Heart left ventricle (tissue), 16 donors: ENCODE data around the gene MYO1H. TPM values are rescaled to one million over a fixed set of nuclear protein-coding genes. Genes with fewer than 3 reads are reported as not detected.
A peak's percentile ranks its signal among the peaks of the same experiment; 100 is the strongest.

ENCODE experiments used
- ATAC-seq, 4 donors: fragments of 200-7000 bp; cut with Tn5 transposase; one replicate each; pipeline ENCODE4 v1.9.1; 2020 to 2022; ENCODE audit warnings: moderate library complexity in 4 of 4, mild to moderate bottlenecking in 3 of 4, moderate number of reproducible peaks in 1 of 4
- DNase-seq, 5 donors: peaks; one replicate each; pipeline ENCODE4 v3.0.0-alpha.2; 2020
- H3K27ac ChIP-seq, 12 donors: fragments of 200-600 bp; sonication (generic) in 4 of 12; one replicate each; pipeline versions ENCODE4 v1.5.0 to v1.8.0; 2016 to 2022; ENCODE audit warnings: mild to moderate bottlenecking in 2 of 12
- H3K27me3 ChIP-seq, 9 donors: fragments of 200-600 bp; sonication (generic) in 2 of 9; one replicate each; pipeline versions ENCODE4 v1.5.1 to v1.8.0; 2016 to 2022; ENCODE audit warnings: mild to moderate bottlenecking in 3 of 9
- H3K36me3 ChIP-seq, 9 donors: fragments of 200-600 bp; sonication (generic) in 2 of 9; one replicate each; pipeline versions ENCODE4 v1.5.0 to v1.8.0; 2018 to 2022; ENCODE audit warnings: mild to moderate bottlenecking in 2 of 9
- H3K4me1 ChIP-seq, 12 donors: fragments of 200-600 bp; sonication (generic) in 4 of 12; one replicate each; pipeline versions ENCODE4 v1.5.0 to v1.8.0; 2016 to 2022; ENCODE audit warnings: mild to moderate bottlenecking in 3 of 12
- H3K4me3 ChIP-seq, 12 donors: fragments of 200-600 bp; sonication (generic) in 4 of 12; one replicate each; pipeline versions ENCODE4 v1.5.0 to v1.8.0; 2017 to 2022; ENCODE audit warnings: mild to moderate bottlenecking in 9 of 12, moderate library complexity in 4 of 12
- H3K9me3 ChIP-seq, 12 donors: fragments of 200-600 bp; sonication (generic) in 4 of 12; one replicate each; pipeline versions ENCODE4 v1.5.0 to v1.8.0; 2016 to 2022; ENCODE audit warnings: mild to moderate bottlenecking in 1 of 12
- POLR2A ChIP-seq, 2 donors: fragments of 450-650 bp; IDR thresholded peaks; one replicate each; pipeline ENCODE4 v1.6.1; 2017; ENCODE audit warnings: antibody characterized with exemption in 2 of 2, mild to moderate bottlenecking in 2 of 2, moderate library complexity in 2 of 2
- WGBS, 4 donors: extraction: QIAGEN DNeasy Blood & Tissue Kit in 2 of 4; methylation state at CpG; one replicate each; pipeline versions ENCODE4 v1.1.5 to v1.1.7; 2013 to 2018; 5-methylcytosine and 5-hydroxymethylcytosine counted together
- intact Hi-C, 10 donors: fragments of 100-400 bp; cut with DNase I; formaldehyde crosslinking; loops; one replicate each; pipeline versions ENCODE4 v1.11.1 to v1.14.2; 2022
- polyA plus RNA-seq, 2 donors: library from polyadenylated mRNA; stranded (reverse); fragments of 200-250 nt; gene quantifications; one replicate each; pipeline ENCODE4 v1.2.3, GENCODE V29; 2013
- total RNA-seq, 9 donors: library from RNA; depleted of rRNA in 2 of 9; stranded (reverse); fragments of >200 nt in 2 of 9; fragmentation: NEBNext Ultra II Directional in 3 of 9; extraction: Animal tissue kit (Norgen Biotek cat#: 25700) in 3 of 9; gene quantifications; one replicate each; pipeline versions ENCODE4 v1.1.0 to v1.2.4, GENCODE V29; 2016 to 2023
- TF ChIP-seq, protein P1 (sequence below), 12 donors: fragments of 200-600 bp; sonication (generic) in 4 of 12; IDR thresholded peaks; one replicate each; pipeline versions ENCODE4 v1.5.0 to v1.8.0; 2018 to 2022; ENCODE audit warnings: antibody characterized with exemption in 12 of 12, mild to moderate bottlenecking in 5 of 12
- donor health status: ischemic (EF 13 %, LVEDD 7.1; RV severe dilation, severe dysfunction).
- donor health status: healthy with polysubstance abuse.
- donor health status: DM: no; HTN: yes; CAD: no.
- donor health status: DM: no; HTN: no; CAD: no.
- donor health status: ischemic (EF 25% LVEDD 6.9; RV normal size, moderate dysfunction).
- donor health status: ischemic (EF 25% LVEDD 5.7; RV mildly dilated, moderate dysfunction).
- donor health status: healthy.
- donor health status: DM: yes; HTN: yes; CAD: no.
- donor health status: ischemic (EF 35%, LVEDD 5.7; RV mildly dilated, moderate dysfunction).
- donor health status: nonischemic (EF 11% LVEDD 7.7; RV severe dilation, severe dysfunction).
- donor health status: DM: yes; HTN: yes; CAD: no.
- donor health status: PGD.
- donor health status: ischemic (EF 29% LVEDD 5.4; RV normal size, mild dysfunction).
- donor health status: nonischemic (EF 23%, LVEDD 6.1; RV moderate dilation, normal function).

Gene MYO1H
- total and polyA plus RNA-seq, 11 donors = 0.04 to 1.00 (median 0.22) TPM; not detected in 3

DNA sequence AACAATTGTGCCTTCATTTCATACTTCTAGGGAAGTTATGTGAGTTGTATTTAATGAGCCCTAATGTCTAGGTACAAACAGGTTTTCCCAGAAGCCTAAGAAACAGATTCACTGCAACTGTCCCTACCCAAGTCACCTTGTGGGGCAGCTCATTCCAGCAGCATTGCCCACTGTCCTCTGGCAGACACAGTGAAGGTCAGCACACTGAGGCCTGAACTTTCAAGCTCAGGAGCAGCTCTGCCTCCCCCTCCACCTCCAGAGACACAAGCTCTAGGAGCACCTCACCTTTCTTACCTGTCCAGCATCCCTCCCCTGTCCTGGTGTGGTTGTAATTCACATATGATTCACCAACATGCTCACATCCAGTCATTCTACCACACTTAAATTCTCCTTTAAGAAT lies 145.4 kb downstream of the MYO1H start:
- Histone ChIP-seq H3K4me1 (no peaks in the 10 kb centered on the region), H3K9me3 (no peaks in the 10 kb centered on the region), H3K27ac (no peak overlapping the region), H3K4me3 (no peak overlapping the region), H3K36me3 (peaks cover 0 to 100% (median 94%) of the 10 kb centered on the region in 9 donors), H3K27me3 (no peaks in the 10 kb centered on the region)
- ATAC-seq (peak in 3 of 4 donors; percentile 41 to 76 (median 75)), DNase-seq (peak in 1 of 5 donors; percentile 45)
- TF ChIP-seq, protein P1, sequence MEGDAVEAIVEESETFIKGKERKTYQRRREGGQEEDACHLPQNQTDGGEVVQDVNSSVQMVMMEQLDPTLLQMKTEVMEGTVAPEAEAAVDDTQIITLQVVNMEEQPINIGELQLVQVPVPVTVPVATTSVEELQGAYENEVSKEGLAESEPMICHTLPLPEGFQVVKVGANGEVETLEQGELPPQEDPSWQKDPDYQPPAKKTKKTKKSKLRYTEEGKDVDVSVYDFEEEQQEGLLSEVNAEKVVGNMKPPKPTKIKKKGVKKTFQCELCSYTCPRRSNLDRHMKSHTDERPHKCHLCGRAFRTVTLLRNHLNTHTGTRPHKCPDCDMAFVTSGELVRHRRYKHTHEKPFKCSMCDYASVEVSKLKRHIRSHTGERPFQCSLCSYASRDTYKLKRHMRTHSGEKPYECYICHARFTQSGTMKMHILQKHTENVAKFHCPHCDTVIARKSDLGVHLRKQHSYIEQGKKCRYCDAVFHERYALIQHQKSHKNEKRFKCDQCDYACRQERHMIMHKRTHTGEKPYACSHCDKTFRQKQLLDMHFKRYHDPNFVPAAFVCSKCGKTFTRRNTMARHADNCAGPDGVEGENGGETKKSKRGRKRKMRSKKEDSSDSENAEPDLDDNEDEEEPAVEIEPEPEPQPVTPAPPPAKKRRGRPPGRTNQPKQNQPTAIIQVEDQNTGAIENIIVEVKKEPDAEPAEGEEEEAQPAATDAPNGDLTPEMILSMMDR (IDR thresholded peaks at IDR 0.05) = no peak
- intact Hi-C loops = no loop called here

DNA sequence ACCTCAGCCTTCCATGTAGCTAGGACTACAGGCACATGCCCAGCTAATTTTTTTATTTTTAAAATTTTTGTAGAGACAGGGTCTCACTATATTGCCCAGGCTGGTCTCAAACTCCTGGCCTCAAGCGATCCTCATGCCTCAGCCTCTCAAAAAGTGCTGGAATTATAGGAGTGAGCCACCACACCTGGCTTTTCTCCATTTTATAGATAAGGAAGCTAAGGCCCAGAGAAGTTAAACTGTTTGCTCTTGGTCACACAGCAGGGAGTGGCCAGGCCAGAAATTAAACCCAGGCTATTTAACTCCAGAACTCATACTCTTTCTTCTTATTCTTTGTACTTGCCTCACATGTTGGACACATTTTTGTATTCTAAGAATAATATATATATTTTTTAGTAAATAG lies 146.2 kb downstream of the MYO1H start:
- Histone ChIP-seq H3K36me3 (peaks cover 0 to 100% (median 94%) of the 10 kb centered on the region in 9 donors), H3K27ac (no peak overlapping the region), H3K4me3 (no peak overlapping the region), H3K9me3 (no peaks in the 10 kb centered on the region), H3K4me1 (no peaks in the 10 kb centered on the region), H3K27me3 (no peaks in the 10 kb centered on the region)
- intact Hi-C loops = no loop called here
- 88 to 100% (median 98%) methylated on average over 1 of the region's 1 CpG for WGBS, 4 donors
- no peak for DNase-seq
- TF ChIP-seq POLR2A (IDR thresholded peaks at IDR 0.05) = no peak
- TF ChIP-seq, protein P1 (IDR thresholded peaks at IDR 0.05) = no peak
- ATAC-seq = no peak

GRCh38 chr12:109494348-109494881 lies 146.7 kb downstream of the MYO1H start:
- Histone ChIP-seq H3K36me3 (peaks cover 0 to 100% (median 94%) of the 10 kb centered on the region in 9 donors), H3K27ac (no peak overlapping the region), H3K4me3 (no peak overlapping the region), H3K4me1 (no peaks in the 10 kb centered on the region), H3K27me3 (no peaks in the 10 kb centered on the region), H3K9me3 (no peaks in the 10 kb centered on the region)
- no peak for TF ChIP-seq POLR2A (IDR thresholded peaks at IDR 0.05)
- 96 to 98% (median 96%) methylated on average over 7 of the region's 7 CpGs for WGBS, 4 donors
- intact Hi-C loops = no loop called here
- DNase-seq = no peak
- no peak for ATAC-seq

DNA sequence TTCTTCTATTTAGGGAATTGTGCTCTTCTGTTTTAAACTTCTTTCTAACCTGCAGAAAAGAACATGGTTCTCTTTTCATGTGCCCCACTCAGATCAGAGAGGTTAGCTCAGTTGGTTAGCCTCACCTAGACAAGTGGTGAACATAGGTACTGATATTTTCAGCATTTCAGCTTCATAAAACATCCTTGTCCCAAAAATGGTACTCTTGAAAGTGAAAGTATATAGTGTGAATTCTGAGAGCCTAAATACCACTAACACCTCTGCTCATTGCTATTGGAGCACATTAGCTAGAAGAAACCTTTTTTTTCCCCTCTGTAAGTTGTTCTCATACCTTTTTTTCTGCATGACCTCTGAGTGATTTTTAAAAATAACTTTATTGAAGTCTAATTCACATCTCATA lies 147.3 kb downstream of the MYO1H start:
- peaks cover 0 to 100% (median 94%) of the 10 kb centered on the region in 9 donors for H3K36me3 ChIP-seq

More for the DNA sequence above, 147.3 kb downstream of the MYO1H start:
- Histone ChIP-seq H3K4me1 (no peaks in the 10 kb centered on the region), H3K27me3 (no peaks in the 10 kb centered on the region), H3K27ac (no peak overlapping the region), H3K9me3 (no peaks in the 10 kb centered on the region), H3K4me3 (no peak overlapping the region)
- TF ChIP-seq, protein P1 (IDR thresholded peaks at IDR 0.05) = peak in 1 of 12 donors; percentile 10
- TF ChIP-seq POLR2A (IDR thresholded peaks at IDR 0.05) = no peak
- ATAC-seq = no peak
- intact Hi-C loops = no loop called here
- DNase-seq = no peak
